Ovary (tissue), 9 donors: ENCODE data around the gene TPSB2. TPM values are rescaled to one million over a fixed set of nuclear protein-coding genes. Genes with fewer than 3 reads are reported as not detected.
A peak's percentile ranks its signal among the peaks of the same experiment; 100 is the strongest.
"Not testable (repeated sequence)": the region's sequence is repeated elsewhere in the genome, so short reads cannot be mapped to it uniquely, and the experiment has no call there.

ENCODE experiments used
- DNase-seq, 5 donors: peaks; one replicate each; pipeline ENCODE4 v3.0.0-alpha.2; 2019 to 2020
- H3K27ac ChIP-seq, 2 donors: fragments of 200-600 bp; one replicate each; pipeline versions ENCODE4 v1.5.1 to v1.8.0; 2019 to 2022
- H3K27me3 ChIP-seq: fragments of 200-600 bp; one replicate; pipeline ENCODE4 v1.8.0; 2022
- H3K36me3 ChIP-seq: fragments of 200-600 bp; sonication (generic); one replicate; pipeline ENCODE4 v1.5.1; 2019
- H3K4me1 ChIP-seq: one replicate; pipeline ENCODE4 v1.8.1; 2013; ENCODE audit warnings: mild to moderate bottlenecking, moderate library complexity; ENCODE audit not compliant: insufficient read depth
- H3K4me3 ChIP-seq: fragments of 200-600 bp; sonication (generic); one replicate; pipeline ENCODE4 v1.5.1; 2017
- H3K9me3 ChIP-seq, 2 donors: fragments of 200-600 bp in 1 of 2; sonication (generic) in 1 of 2; one replicate each; pipeline versions ENCODE4 v1.5.1 to v1.8.1; 2013 to 2019; ENCODE audit warnings: mild to moderate bottlenecking in 1 of 2, moderate library complexity in 1 of 2
- CTCF ChIP-seq, 3 donors: fragments of 450-650 bp in 2 of 3; fragments of 200-600 bp in 1 of 3; IDR thresholded peaks; one replicate each; pipeline versions ENCODE4 v1.5.1 to v1.8.0; 2016 to 2022; ENCODE audit warnings: antibody characterized with exemption in 3 of 3, mild to moderate bottlenecking in 1 of 3
- EP300 ChIP-seq: sonication (generic); formaldehyde crosslinking; IDR thresholded peaks from one replicate; pipeline ENCODE4 v1.6.1; 2017; ENCODE audit warnings: antibody characterized with exemption
- POLR2A ChIP-seq: fragments of 450-650 bp; IDR thresholded peaks from one replicate; pipeline ENCODE4 v1.6.1; 2017; ENCODE audit warnings: antibody characterized with exemption, mild to moderate bottlenecking, moderate library complexity
- WGBS, 3 donors: extraction: QIAGEN DNeasy Blood & Tissue Kit in 1 of 3; methylation state at CpG; one replicate each; pipeline versions ENCODE4 v1.1.5 to v1.1.7; 2013 to 2017; 5-methylcytosine and 5-hydroxymethylcytosine counted together
- intact Hi-C, 4 donors: fragments of 100-400 bp; cut with DNase I; formaldehyde crosslinking; loops; one replicate each; pipeline versions ENCODE4 v1.11.0 to v1.15.1; 2022 to 2023
- polyA plus RNA-seq, 2 donors: library from polyadenylated mRNA; stranded (reverse); fragments of 200-250 nt in 1 of 2; fragments of 350-450 nt in 1 of 2; fragmentation: Illumina TruSeq in 1 of 2; extraction: RNeasy Lipid Tissue Mini Kit (QIAGEN cat#74804) in 1 of 2; gene quantifications; one replicate each; pipeline ENCODE4 v1.2.3, GENCODE V29; 2013 to 2014
- total RNA-seq, 7 donors: library from RNA; depleted of rRNA in 2 of 7; stranded (reverse); fragments of >200 nt in 2 of 7; fragmentation: NEBNext Ultra II Directional in 3 of 7; extraction: Animal tissue kit (Norgen Biotek cat#: 25700) in 3 of 7; gene quantifications; one replicate each; pipeline versions ENCODE4 v1.1.0 to v1.2.4, GENCODE V29; 2016 to 2023
- donor health status: DM: no; HTN: no; CAD: no; lungs with moderate emphysema.
- donor health status: DM: no; HTN: no; CAD: no.
- donor health status: Bipolar disorder and iron deficiency.
- donor health status: DM: yes; HTN: yes; CAD: no.
- donor health status: DM: no; HTN: no; CAD: no.
- donor health status: DM: yes; HTN: yes; CAD: no.

TPSB2 gene
- total and polyA plus RNA-seq, 9 donors = 1.0 to 17.3 (median 4.4) TPM; not detected in 3

DNA sequence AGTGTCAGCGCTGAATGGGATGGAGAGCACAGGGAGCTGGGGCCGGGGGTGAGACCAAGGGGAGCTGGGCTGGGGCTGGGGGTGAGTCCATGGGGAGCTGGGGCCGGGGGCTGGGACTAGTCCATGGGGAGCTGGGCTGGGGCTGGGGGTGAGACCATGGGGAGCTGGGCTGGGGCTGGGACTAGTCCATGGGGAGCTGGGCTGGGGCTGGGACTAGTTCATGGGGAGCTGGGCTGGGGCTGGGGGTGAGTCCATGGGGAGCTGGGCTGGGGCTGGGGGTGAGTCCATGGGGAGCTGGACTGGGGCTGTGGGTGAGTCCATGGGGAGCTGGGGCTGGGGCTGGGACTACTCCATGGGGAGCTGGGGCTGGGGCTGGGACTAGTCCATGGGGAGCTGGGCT lies 24.8 kb upstream of the TPSB2 start:
- H3K4me1 ChIP-seq, H3K36me3 ChIP-seq, H3K4me3 ChIP-seq, H3K27me3 ChIP-seq, H3K9me3 ChIP-seq, H3K27ac ChIP-seq, intact Hi-C loops, DNase-seq: not testable (repeated sequence)
- 82 to 100% methylated on average over 1 to 3 of the region's 3 CpGs; no CpG with 5 or more reads in 1 of the 3 donors for WGBS, 3 donors

- H3K9me3 ChIP-seq, H3K27ac ChIP-seq, H3K27me3 ChIP-seq, DNase-seq, H3K4me3 ChIP-seq, H3K36me3 ChIP-seq, H3K4me1 ChIP-seq, intact Hi-C loops: not testable (repeated sequence)
- no CpG with 5 or more reads among the region's 47 CpGs for WGBS, 3 donors
Measured at GRCh38 chr16:1253701-1254364, 23.8 kb upstream of the TPSB2 start.

DNA sequence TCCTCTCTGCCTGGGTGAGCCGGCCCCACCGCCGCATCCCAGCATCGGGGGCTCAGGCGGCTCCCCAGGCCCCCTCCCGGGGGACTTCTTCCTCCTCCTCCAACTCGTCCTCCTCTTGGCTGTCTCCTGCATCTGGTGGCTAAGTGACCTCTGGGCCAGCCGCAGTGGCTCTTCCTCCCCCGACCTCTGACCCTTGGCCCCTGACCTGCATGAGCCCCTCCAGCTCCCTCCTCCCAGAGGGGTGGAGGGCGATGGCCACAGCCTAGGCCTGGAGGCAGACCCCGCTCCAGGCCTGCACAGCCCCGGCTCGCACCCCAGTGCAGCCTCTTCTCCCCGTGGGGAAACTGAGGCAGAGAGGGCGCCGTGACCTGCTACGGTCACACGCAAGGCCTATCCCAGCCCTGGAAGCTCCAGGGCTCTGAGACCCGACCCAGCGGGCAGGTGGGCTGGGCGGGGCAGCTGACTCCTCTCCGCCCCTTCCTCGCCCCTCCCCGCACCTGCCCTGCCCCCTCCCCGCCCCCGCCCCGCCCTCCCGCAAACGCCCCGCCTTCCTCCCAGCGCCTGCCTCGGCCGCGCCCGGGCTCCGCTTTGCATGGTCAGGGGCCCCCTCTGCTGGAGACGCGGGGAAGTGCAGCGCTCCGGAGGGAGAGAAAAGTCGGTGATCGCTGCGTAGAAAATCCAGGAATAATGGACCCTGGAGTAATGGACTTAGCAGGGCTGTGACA lies 19.2 kb upstream of the TPSB2 start:
- H3K27me3 ChIP-seq, H3K4me3 ChIP-seq, H3K4me1 ChIP-seq, H3K36me3 ChIP-seq, H3K9me3 ChIP-seq, H3K27ac ChIP-seq, intact Hi-C loops, DNase-seq: not testable (repeated sequence)
- 41% methylated on average over 10 of the region's 43 CpGs; no CpG with 5 or more reads in 2 of the 3 donors for WGBS, 3 donors

DNA sequence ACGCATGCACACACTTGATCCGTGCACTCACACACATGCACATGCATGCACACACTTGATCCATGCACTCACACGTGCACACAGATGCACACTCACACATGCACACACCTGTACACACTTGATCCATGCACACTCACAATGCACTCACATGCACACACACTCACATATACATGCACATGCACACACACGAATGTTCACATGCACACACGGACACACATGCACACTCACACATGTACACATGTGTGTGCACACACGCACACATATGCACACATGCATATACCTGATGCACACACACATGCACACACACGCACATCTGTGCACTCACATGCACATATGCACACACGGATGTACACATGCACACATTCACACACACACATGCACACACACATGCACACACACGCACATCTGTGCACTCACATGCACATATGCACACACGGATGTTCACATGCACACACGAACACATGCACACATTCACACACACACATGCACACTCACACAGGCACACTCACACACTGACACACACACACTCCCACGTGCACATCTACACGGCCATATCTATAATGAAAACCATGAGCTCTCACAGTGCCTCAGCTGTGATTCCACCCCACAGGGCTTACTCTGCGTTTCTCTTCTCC lies 18.0 kb upstream of the TPSB2 start:
- H3K27me3 ChIP-seq, intact Hi-C loops, H3K27ac ChIP-seq, H3K4me1 ChIP-seq, DNase-seq, H3K36me3 ChIP-seq, H3K9me3 ChIP-seq, H3K4me3 ChIP-seq: not testable (repeated sequence)
- 70 to 74% (median 71%) methylated on average over 13 to 14 of the region's 14 CpGs for WGBS, 3 donors

- TF ChIP-seq EP300 (no peak), CTCF (IDR thresholded peaks at IDR 0.05) (no peak), POLR2A (no peak)
- no peaks in the 10 kb centered on the region for H3K27me3 ChIP-seq
- no peak overlapping the region for H3K4me3 ChIP-seq
- no peaks in the 10 kb centered on the region for H3K4me1 ChIP-seq
- DNase-seq = peak in 1 of 5 donors; percentile 11
- WGBS, 3 donors = 30 to 48% (median 35%) methylated on average over 22 of the region's 22 CpGs
- intact Hi-C loops = no loop called here
- no peaks in the 10 kb centered on the region for H3K9me3 ChIP-seq
- no peak overlapping the region for H3K27ac ChIP-seq
- no peaks in the 10 kb centered on the region for H3K36me3 ChIP-seq
Measured at GRCh38 chr16:1245452-1246020, 15.6 kb upstream of the TPSB2 start.

- H3K27ac ChIP-seq = no peak overlapping the region
- no peaks in the 10 kb centered on the region for H3K4me1 ChIP-seq
- no peaks in the 10 kb centered on the region for H3K36me3 ChIP-seq
- H3K9me3 ChIP-seq = no peaks in the 10 kb centered on the region
- WGBS, 3 donors = 71 to 88% (median 74%) methylated on average over 10 to 12 of the region's 12 CpGs
- H3K4me3 ChIP-seq = no peak overlapping the region
- no peaks in the 10 kb centered on the region for H3K27me3 ChIP-seq
- intact Hi-C loops = no loop called here
- TF ChIP-seq POLR2A (no peak), EP300 (no peak), CTCF (IDR thresholded peaks at IDR 0.05) (no peak)
- no peak for DNase-seq
Measured at GRCh38 chr16:1244881-1245280, 14.9 kb upstream of the TPSB2 start.

- H3K27me3 ChIP-seq, H3K4me3 ChIP-seq, H3K36me3 ChIP-seq, H3K9me3 ChIP-seq, H3K27ac ChIP-seq, DNase-seq, intact Hi-C loops, H3K4me1 ChIP-seq: not testable (repeated sequence)
- 52 to 62% (median 61%) methylated on average over 18 to 32 of the region's 32 CpGs for WGBS, 3 donors
Measured at GRCh38 chr16:1243907-1244850, 14.2 kb upstream of the TPSB2 start.

DNA sequence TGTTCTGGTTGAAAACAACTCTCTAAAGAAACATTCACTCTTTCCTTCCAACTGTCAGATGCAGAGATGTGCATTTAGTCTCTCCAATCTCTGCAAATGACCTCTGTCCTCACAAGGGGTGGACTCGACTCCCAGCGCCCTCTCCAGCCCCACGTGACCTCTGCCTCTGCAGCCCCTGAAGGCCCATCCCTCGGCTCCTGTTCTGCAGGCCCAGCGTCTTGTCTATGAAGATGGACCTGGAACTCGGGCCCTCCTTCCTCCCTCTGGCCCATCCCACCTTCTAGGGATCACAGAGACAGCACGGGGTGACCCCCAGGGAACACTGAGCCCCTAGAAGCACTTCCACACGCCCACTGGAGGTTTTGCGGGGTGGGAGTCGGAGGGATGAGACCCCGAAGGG lies 13.4 kb upstream of the TPSB2 start:
- H3K36me3 ChIP-seq, DNase-seq, H3K27ac ChIP-seq, H3K9me3 ChIP-seq, H3K27me3 ChIP-seq, H3K4me3 ChIP-seq, intact Hi-C loops, H3K4me1 ChIP-seq: not testable (repeated sequence)
- WGBS, 3 donors = 44 to 68% (median 44%) methylated on average over 7 of the region's 11 CpGs
